AG09319 (cell line): ENCODE measurements around the gene UBE3C.

Experiments used
- DNase-seq: peaks from one replicate; pipeline ENCODE4 v3.0.0-alpha.2; 2010; ENCODE audit warnings: low read depth; ENCODE audit errors: extremely low read depth
- CTCF ChIP-seq: IDR thresholded peaks from 2 replicates; pipeline ENCODE4 v1.5.1; 2011; ENCODE audit warnings: low read depth, mild to moderate bottlenecking, inconsistent platforms, low read length, moderate library complexity

Gene UBE3C

GRCh38 chr7:157291404-157292080 lies 152.8 kb downstream of the UBE3C start:
- no peak for TF ChIP-seq CTCF
- no peak for DNase-seq

GRCh38 chr7:157292258-157292657 lies 153.5 kb downstream of the UBE3C start:
- TF ChIP-seq CTCF = no peak
- no peak for DNase-seq

GRCh38 chr7:157292770-157293412 lies 154.2 kb downstream of the UBE3C start:
- DNase-seq = no peak
- TF ChIP-seq CTCF = no peak

- TF ChIP-seq CTCF = no peak
- DNase-seq = no peak
Measured at GRCh38 chr7:157293413-157293788, 154.7 kb downstream of the UBE3C start.

GRCh38 chr7:157294773-157295172 lies 156.0 kb downstream of the UBE3C start:
- no peak for DNase-seq
- no peak for TF ChIP-seq CTCF

- no peak for TF ChIP-seq CTCF
- no peak for DNase-seq
Measured at GRCh38 chr7:157295338-157295737, 156.6 kb downstream of the UBE3C start.

- no peak for TF ChIP-seq CTCF
- DNase-seq = no peak
Measured at GRCh38 chr7:157297185-157297584, 158.5 kb downstream of the UBE3C start.
